GM21423 (cell line): ENCODE results near the gene CHAD.
"Not testable (repeated sequence)": the region's sequence is repeated elsewhere in the genome, so short reads cannot be mapped to it uniquely, and the experiment has no call there.

Source experiments
- ATAC-seq: cut with Tn5 transposase; IDR thresholded peaks from one replicate; pipeline ENCODE4 v1.9.1; 2021; ENCODE audit warnings: mild to moderate bottlenecking, moderate library complexity; ENCODE audit not compliant: unreplicated experiment

The CHAD gene

DNA sequence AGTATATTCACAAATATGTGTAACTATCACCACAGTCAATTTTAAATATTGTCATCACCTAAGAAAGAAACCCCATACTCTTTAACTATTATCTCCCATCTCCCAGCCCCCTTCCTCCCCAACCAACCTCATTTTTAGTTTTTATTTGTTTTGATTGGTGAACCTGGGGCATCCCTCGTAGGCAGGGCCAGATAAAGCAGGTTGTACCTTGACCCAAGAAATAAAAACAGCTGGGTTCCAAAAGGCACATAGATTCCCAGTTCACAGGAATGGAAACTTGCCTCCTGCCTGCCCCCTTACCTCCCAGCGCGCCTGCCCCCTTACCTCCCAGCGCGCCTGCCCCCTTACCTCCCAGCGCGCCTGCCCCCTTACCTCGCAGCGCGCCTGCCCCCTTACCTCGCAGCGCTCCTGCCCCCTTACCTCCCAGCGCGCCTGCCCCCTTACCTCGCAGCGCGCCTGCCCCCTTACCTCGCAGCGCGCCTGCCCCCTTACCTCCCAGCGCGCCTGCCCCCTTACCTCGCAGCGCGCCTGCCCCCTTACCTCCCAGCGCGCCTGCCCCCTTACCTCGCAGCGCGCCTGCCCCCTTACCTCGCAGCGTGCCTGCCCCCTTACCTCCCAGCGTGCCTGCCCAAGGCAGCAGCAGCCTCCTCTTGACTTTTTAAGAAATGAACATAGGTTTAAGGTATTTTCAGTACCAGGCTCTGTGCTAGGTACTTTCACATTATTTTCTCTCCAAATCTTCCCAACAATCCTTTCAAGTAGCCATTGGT lies 7.3 kb upstream of the CHAD start:
- not testable (repeated sequence) for ATAC-seq

DNA sequence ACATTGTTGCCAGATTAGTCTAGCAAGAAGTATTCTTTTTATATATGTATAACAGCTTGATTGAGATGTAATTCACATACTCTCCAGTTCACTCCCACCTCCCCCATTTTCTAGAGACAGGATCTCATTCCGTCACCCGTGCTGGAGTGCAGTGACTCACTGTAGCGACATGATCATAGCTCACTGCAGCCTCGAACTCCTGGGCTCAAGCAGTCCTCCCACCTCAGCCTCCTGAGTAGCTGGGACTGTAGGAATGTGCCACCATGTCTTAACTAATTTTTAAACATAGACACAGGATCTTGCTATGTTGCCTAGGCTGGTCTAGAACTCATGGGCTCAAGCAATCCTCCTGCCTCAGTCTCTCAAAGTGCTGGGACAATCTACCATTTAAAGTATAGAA lies 6.7 kb upstream of the CHAD start:
- no peak for ATAC-seq

DNA sequence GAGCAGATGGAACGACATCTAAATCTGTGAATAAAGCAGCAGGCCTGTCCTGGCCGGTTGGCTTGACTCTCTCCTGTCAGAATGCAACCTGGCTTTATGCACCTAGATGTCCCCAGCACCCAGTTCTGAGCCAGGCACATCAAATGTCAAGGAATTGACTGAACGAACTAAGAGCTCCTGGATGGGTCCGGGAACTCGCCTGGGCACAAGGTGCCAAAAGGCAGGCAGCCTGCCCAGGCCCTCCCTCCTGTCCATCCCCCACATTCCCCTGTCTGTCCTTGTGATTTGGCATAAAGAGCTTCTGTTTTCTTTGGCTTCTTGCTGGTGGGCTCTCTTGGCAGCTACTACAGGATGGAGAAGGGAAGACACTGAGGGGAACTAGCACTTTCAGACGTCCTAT lies 5.8 kb upstream of the CHAD start:
- ATAC-seq, result no peak

DNA sequence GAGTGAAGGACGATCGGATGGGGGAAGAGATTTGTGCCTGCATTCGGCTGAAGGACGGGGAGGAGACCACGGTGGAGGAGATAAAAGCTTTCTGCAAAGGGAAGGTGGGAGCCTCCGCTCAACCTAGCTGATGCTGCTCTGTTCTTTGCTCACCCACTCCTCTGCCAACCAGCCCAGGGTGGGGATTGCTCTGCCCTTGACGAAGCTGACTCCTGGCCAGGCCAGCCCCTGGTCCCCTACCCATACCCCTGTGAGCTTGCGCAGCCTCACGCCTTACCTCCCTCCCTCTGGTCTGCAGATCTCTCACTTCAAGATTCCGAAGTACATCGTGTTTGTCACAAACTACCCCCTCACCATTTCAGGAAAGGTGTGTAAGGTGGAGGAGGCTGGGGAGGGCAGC lies 5.2 kb upstream of the CHAD start:
- no peak for ATAC-seq

DNA sequence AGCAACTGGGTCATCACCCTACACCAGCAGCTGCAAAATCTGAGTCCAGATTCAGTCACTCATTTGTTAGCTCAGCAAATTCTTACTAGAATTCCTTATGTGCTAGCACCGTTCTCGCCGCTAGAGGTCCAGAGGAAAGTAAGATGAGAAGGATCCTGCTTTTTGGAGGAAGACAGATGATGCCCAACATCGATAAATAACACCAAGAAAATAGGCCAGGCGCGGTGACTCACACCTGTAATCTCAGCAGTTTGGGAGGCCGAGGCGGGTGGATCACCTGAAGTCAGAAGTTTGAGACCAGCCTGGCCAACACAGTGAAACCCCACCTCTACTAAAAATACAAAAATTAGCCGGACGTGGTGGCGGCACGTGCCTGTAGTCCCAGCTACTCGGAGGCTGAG lies 4.1 kb upstream of the CHAD start:
- ATAC-seq, result not testable (repeated sequence)

DNA sequence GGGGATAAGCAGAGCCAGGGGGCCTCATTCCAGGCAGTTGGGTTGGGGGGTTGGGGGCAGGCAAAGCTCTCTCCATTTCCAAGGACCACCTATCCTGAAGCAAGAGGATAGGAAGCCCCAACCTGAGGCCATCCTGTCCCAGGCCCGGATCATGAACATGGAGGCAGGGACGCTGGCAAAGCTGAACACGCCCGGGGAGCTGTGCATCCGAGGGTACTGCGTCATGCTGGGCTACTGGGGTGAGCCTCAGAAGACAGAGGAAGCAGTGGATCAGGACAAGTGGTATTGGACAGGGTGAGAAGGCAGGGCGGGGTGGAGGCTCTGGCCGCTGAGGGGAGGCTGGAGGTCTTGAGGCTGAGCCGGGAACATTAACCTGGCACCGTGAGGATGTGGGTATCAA lies 3.6 kb upstream of the CHAD start:
- no peak for ATAC-seq

DNA sequence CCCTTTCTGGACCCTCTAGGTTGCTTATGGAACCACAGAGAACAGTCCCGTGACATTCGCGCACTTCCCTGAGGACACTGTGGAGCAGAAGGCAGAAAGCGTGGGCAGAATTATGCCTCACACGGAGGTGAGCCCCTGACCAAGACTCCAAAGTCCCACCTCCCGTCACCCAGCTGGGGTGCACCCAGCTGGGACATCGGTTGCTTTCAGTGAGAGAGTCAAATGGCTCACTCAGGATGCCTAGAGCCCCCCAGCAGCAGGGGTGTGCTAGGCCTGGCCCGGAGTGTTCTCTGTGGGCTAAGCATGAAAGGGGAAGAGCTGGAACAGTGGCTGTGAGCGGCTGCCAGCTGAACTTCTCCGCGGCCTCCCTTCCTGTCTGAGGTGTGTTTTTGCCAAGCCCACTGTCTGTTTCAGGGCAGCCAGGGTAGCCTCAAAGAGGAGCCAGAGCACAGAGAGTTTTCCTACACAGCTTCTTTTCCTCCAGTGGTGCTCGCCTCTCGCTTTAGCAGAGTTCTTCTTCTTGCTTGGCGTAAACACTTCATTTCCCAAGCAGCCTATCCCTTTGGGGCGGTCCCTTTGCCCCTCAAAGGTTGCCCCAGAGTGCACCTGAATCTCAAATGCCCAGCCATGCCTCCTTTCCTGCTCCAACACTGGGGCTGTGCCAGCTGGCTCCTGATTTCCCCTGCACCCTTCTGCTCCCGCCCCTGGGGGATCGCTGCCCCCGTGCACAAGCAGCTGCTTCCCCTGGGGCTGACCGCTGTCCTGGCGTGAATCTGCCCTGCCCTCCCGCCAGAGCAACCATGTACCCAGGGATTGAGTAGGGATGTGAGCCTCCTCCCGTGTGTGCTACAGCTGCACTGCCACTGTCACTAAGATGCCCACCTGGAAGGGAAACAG lies 2.6 kb upstream of the CHAD start:
- ATAC-seq, result no peak

DNA sequence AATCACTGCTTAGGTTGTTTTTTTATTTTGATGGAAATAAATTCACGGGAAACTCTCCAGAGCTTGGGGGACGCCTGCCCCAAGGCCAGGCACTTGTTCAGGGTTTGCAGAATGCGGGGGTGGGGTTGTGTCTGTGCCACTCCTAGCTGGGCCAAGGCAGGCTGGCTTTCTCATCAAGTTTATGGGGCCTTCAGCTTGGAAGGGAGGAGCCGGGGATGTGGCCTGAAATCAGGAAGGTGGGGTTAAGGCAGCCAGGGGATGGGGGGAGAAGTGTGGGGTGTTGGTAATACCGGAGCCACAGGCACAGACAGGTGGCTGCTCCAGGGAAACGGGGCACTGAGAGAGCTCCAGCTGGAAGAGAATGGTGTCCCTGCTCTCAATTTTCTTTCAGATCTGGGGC lies 1.7 kb upstream of the CHAD start:
- no peak for ATAC-seq

DNA sequence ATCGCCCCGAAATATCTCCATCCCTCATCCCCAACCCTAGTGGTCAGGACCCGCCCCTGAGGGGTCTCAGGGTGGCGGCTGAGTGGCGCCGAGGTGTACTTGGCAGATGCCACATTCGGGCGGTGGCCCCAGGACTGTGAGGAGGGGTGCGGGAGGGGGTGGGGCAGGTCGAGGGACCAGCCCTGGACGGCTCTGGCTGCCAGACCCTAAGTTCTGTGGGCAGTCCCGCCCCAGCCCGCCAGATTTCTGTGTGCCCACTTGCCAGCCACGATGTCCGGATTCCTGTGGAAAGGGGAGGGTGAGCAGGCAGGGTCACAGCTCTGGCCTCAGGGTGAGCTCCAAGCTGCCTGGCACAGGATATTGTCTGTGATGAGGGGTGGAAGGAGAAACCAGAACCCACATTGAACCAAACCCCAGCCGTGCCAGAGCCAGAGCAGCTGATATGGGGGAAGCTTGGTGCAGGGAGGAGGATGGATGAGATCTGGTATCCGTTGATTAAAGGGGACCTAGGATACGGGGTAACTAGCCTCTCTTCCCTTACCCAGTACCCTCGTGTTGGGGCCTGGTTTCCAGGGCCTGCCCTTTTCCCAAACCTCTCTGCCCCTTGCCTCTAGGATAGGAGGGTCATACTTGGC lies 1.1 kb upstream of the CHAD start:
- no peak for ATAC-seq

DNA sequence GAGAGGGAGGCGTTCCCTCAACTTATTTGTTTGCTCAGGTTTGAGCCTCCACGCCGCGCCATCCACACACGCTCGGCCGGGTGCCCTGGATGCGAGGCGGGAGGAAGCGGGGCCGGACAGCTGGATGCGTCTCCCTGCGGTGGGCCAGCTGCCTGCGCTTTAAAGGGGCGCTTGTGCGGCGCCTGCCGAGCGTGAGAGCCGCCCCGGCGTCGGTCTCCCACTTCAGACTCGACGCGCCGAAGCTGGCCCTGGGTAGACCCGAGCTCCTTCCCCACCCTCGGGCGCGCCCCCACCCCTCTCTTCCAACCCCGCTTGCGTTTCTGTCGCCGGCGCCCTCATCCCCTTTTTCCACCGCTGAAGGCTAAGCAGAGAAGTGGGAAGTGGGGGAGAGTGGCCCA lies 527 bp upstream of the CHAD start:
- no peak for ATAC-seq

DNA sequence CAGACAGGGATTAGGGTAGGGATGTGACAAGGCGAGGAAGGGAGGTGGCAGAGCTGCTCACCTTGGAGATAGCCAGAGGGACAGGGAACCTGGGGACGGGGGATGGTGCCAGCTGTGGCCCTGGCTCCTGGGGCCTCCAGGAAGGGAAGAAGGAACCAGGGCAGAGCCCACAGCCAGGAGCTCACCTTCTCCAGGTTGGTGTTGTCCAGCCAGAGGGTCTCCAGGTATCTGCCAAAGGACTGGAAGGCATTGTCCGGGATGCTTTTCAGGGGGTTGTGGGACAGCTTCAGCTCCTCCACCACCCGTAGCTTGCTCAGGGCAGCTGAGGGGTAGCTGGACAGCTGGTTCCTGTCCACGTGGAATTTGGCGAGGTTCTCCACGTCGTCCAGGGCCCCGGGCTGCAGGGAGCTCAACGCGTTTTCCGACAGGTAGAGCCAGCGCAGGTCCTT lies 801 bp downstream of the CHAD start:
- no peak for ATAC-seq

DNA sequence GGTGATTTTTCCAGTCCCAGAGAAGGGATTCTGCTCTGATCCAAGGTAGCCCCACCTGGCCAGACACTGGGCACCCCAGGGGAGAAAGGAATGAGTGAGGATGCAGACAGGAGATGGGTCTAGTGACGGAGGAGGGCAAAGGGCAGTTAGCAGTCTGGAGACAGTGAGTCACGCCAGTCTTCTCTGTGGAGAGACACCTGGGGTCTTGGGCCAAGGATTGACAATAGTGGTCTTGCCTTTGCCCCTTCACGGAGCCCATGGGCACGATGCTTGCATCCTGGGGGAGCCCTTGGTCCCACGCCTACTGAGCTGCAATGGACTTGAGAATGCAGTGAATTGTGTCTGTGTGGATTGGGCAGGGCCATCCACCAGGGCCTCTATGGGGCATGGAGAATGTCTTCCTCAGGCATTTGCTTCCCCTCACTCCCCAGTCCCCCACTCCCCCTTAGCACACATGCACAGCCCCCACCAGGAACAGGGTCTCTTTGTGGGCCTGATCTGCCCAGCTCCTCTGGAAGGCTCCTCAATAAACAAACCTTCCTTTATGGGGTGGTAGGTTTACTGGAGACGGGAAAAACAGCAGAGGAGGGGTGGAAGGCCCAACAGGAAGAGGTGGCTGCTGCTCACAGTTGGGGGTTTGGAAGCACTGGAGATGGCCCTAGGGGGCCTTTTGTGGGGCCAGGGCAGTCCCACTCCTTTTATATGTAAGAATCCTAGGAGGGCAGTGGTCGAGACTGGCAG lies 1.4 kb downstream of the CHAD start:
- ATAC-seq, result no peak

DNA sequence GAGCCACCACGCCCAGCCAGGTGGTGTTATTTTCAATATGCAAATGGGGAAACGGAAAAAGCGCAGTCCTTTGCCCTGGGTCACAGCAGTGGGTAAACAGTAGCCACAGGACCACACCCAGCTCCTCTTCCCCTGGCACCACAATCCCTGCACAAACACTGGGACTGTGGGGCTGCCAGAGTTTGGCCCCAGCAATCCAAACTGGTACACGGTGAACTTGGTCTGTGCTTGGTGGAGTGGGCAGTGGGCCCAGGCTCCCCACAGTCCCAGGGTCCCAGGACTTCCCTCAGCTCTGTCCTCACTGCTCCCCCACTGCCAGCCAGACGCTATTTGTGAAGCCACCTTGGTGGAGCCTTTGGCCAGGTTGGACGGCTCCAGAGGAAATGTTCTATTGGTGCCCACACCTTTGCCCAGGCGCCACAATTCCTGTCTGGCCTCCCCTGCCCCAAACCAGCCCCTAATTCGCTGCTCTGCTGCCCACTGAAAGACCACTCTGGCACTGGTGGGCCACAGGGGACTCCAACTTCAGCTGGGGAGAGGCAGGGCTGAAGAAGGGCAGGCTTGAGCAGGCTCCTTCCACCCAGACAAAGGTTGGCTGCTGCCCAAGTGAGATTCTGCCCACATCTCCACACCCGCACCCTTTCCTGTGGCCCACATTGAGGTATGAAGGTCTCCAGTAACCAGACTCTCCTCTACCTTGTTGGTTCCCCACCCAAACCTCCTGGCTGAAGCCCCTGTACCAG lies 2.1 kb downstream of the CHAD start:
- no peak for ATAC-seq

DNA sequence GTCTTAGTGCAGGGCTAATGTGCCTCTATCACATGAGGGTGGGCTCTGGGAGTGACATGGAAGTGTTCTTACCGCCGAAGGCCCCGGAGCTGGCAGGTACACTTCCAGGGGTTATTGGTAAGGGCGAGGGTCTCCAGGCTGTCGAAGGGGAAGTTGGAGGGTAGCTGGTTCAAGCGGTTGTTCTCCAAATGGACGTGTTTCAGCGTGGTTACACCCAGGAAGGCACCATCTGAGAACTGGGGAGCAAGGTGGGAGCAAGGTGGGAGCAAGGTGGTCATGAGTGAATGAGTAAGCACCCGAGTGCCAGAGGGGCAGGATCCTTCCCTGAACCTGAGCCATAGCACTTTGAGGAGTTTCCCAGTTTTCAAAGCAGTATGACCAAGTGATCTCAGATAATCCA lies 3.0 kb downstream of the CHAD start:
- ATAC-seq, result no peak

DNA sequence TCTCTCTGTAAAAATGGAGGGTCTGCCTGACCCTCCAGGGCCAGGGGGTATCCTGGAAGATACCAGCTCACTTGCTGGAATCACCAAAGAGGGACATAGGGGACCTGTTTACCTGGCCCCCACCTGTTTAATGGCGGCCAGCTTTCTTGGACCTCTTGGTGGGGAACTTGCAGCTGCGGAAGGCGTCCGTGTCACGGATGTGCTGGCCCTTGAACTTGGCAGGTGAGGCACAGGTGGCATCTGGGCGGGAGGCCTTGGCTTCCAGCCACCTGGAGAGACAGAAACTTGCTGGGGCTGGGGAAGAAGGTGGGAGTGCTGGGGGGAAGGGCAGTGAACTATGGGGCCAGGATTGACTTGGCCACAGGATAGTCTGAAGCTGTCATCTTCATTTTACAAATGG lies 3.5 kb downstream of the CHAD start:
- no peak for ATAC-seq

DNA sequence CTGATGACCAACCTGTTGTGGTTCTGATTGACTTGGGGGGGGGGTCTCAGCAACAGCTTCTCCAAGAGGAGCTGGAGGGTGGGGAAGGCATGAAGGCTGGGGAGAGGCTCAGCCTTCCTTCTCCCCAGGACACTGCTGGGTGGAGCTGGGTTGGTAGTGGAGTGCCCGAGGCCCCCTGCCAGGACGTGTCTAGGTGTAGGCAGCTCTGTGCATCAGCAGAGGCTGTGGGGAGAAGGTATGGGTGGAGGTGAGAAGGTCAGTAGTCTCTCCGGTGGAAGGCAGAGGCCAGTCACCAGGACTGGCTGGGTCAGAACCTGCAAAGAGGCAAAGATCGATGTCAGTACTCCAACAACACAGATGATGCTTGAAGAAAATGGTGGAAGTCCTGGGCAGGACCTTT lies 3.9 kb downstream of the CHAD start:
- no peak for ATAC-seq

DNA sequence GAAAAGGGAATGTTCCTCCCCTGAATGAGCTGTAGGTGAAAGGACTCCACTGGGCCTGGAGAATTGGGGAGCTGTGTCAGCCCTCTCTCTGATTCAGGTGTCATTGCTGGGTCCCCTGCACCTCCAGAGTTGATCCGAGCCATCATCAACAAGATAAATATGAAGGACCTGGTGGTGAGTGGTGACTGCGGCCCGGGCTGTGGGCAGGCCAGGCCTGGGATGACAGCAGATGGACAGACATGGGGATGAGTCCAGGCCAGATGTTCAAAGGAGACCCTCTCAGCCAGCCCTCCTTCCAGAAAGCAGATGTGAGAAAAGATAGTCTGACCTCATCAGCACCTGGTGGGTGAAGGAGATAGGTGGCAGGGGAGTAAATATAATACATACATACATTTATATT lies 4.6 kb downstream of the CHAD start:
- no peak for ATAC-seq

DNA sequence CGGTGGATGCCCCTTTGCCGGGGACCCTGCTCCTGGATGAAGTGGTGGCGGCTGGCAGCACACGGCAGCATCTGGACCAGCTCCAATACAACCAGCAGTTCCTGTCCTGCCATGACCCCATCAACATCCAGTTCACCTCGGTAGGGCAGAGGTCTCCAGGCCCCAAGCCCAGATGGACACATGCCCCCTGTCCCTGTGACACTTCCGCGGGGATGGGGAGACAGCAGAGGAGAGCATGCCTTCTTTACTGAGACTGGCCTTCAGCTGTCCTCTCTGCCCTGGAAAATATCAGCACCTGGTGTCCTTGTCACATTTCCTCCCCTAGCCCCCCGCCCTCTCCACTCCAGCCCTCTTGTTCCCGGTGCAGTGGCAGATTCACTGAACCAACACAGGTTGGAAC lies 6.2 kb downstream of the CHAD start:
- ATAC-seq, result no peak

DNA sequence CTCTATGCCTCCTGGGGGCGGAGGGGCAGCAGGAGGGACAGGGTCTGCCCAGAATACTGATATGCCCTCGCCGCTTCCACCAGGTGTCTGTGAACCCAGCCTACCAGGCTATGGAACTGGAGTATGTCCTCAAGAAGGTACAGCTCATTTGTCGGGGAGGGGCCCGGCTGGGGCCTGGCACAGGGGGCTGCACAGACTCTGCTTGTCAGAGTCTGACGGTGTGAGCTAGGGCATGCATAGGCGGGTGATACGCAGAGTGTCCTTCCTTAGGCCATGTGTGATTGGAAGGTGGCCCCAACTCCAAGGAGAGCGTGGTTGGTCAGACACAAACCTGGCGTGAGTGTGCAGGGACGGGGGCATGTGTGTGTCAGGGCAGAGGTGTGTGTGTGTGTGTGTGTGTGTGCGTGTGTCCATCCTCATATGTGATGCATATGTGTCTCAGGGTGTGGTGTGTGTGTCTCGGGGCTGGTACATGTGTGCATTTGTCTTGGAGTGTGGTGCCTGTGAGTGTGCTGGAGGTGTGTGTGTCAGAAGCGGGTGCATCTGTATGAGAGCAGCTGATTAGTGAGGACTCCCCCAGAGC lies 7.0 kb downstream of the CHAD start:
- no peak for ATAC-seq
